Neuronal stem cell (in vitro differentiated cells): ENCODE data around the gene ANXA7.
A peak's percentile ranks its signal among the peaks of the same experiment; 100 is the strongest.

Source experiments
- DNase-seq: peaks from one replicate; pipeline ENCODE4 v3.0.0-alpha.2; 2013; ENCODE audit warnings: low spot score
- H2AFZ ChIP-seq: one replicate; pipeline ENCODE4 v1.6.1; 2013; ENCODE audit warnings: mild to moderate bottlenecking, low read length, inconsistent platforms
- H2AK5ac ChIP-seq: 2 replicates; pipeline ENCODE4 v1.6.1; 2013; ENCODE audit warnings: low read depth, mild to moderate bottlenecking, inconsistent platforms, low read length, moderate library complexity, mixed read lengths
- H2BK120ac ChIP-seq: 2 replicates; pipeline ENCODE4 v1.6.1; 2013; ENCODE audit warnings: low read depth, mild to moderate bottlenecking, inconsistent platforms, low read length, moderate library complexity, mixed read lengths
- H2BK12ac ChIP-seq: one replicate; pipeline ENCODE4 v1.6.1; 2013; ENCODE audit warnings: low read length, inconsistent platforms
- H2BK15ac ChIP-seq: 2 replicates; pipeline ENCODE4 v1.6.1; 2013; ENCODE audit warnings: mild to moderate bottlenecking, low read length, inconsistent platforms, mixed read lengths
- H2BK5ac ChIP-seq: one replicate; pipeline ENCODE4 v1.6.1; 2013; ENCODE audit warnings: inconsistent platforms, mild to moderate bottlenecking, low read length, moderate library complexity
- H3K14ac ChIP-seq: one replicate; pipeline ENCODE4 v1.6.1; 2013; ENCODE audit warnings: low read length, inconsistent platforms
- H3K18ac ChIP-seq: 2 replicates; pipeline ENCODE4 v1.6.1; 2013; ENCODE audit warnings: low read length, inconsistent platforms
- H3K23ac ChIP-seq: 2 replicates; pipeline ENCODE4 v1.6.1; 2013; ENCODE audit warnings: low read depth, mild to moderate bottlenecking, mixed read lengths, low read length, inconsistent platforms; ENCODE audit not compliant: poor library complexity
- H3K27ac ChIP-seq: replicated peaks from 3 replicates; pipeline ENCODE4 v1.5.1; 2013; ENCODE audit warnings: low read length, inconsistent platforms
- H3K27me3 ChIP-seq, 3 experiments: 2 replicates each; pipeline ENCODE4 v1.6.1; 2013; ENCODE audit warnings: low read length in 3 of 3, mild to moderate bottlenecking in 2 of 3, inconsistent platforms in 1 of 3, low read depth in 1 of 3, mixed read lengths in 1 of 3, moderate library complexity in 1 of 3; ENCODE audit not compliant: control insufficient read depth in 3 of 3, insufficient read depth in 3 of 3
- H3K36me3 ChIP-seq, 2 donors: replicated peaks in 1 of 2; 2 replicates each; pipeline ENCODE4 v1.6.1; 2013; ENCODE audit warnings: low read length in 2 of 2; ENCODE audit not compliant: control insufficient read depth in 2 of 2, insufficient read depth in 2 of 2
- H3K4ac ChIP-seq: 2 replicates; pipeline ENCODE4 v1.6.1; 2013; ENCODE audit warnings: inconsistent platforms, mild to moderate bottlenecking, low read length, moderate library complexity
- H3K4me1 ChIP-seq, 2 donors: 1 replicate in 1 of 2; 2 replicates in 1 of 2; pipeline ENCODE4 v1.6.1; 2013; ENCODE audit warnings: low read length in 2 of 2, low read depth in 1 of 2; ENCODE audit not compliant: control insufficient read depth in 2 of 2, insufficient read depth in 1 of 2
- H3K4me2 ChIP-seq: one replicate; pipeline ENCODE4 v1.6.1; 2013; ENCODE audit warnings: mild to moderate bottlenecking, low read length, inconsistent platforms; ENCODE audit not compliant: insufficient read depth, poor library complexity, severe bottlenecking
- H3K4me3 ChIP-seq, 2 donors: 2 replicates each; pipeline ENCODE4 v1.5.1; 2013; ENCODE audit warnings: low read length in 2 of 2, mild to moderate bottlenecking in 2 of 2, inconsistent platforms in 1 of 2, moderate library complexity in 1 of 2
- H3K79me1 ChIP-seq: one replicate; pipeline ENCODE4 v1.6.1; 2013; ENCODE audit warnings: low read depth, mild to moderate bottlenecking, inconsistent platforms, low read length, moderate library complexity
- H3K9ac ChIP-seq: one replicate; pipeline ENCODE4 v1.6.1; 2013; ENCODE audit warnings: mild to moderate bottlenecking, low read depth, low read length, inconsistent platforms; ENCODE audit not compliant: poor library complexity
- H3K9me3 ChIP-seq, 2 donors: replicated peaks in 1 of 2; 2 replicates each; pipeline versions ENCODE3 to v1.6.1; 2013; ENCODE audit warnings: low read length in 2 of 2, mild to moderate bottlenecking in 2 of 2, inconsistent platforms in 1 of 2, low read depth in 1 of 2, mixed read lengths in 1 of 2, moderate library complexity in 1 of 2; ENCODE audit not compliant: control insufficient read depth in 2 of 2, insufficient read depth in 1 of 2
- H4K8ac ChIP-seq: one replicate; pipeline ENCODE4 v1.6.1; 2013; ENCODE audit warnings: low read depth, mild to moderate bottlenecking, inconsistent platforms, low read length, moderate library complexity
- H4K91ac ChIP-seq: one replicate; pipeline ENCODE4 v1.6.1; 2013; ENCODE audit warnings: low read length, low read depth, mild to moderate bottlenecking, inconsistent platforms; ENCODE audit not compliant: poor library complexity
- WGBS, 2 donors: extraction: QIAGEN DNeasy Blood & Tissue Kit; methylation state at CpG; one replicate each; pipeline ENCODE4 v1.1.7; 2013; ENCODE audit warnings: missing lambda C conversion rate in 2 of 2, mixed read lengths in 1 of 2; ENCODE audit not compliant: insufficient read length in 2 of 2, insufficient replicate concordance in 1 of 2; ENCODE audit errors: extremely low coverage in 2 of 2; 5-methylcytosine and 5-hydroxymethylcytosine counted together

ANXA7 gene

GRCh38 chr10:73376679-73377078, 37.2 kb downstream of the ANXA7 start:
- Histone ChIP-seq H3K4me1 (no peaks in the 10 kb centered on the region), H2BK12ac (no peak overlapping the region), H4K91ac (no peak overlapping the region), H4K8ac (no peak overlapping the region), H2BK120ac (no peak overlapping the region), H3K4me2 (no peak overlapping the region), H3K9ac (no peak overlapping the region), H3K4ac (no peak overlapping the region), H2BK5ac (no peak overlapping the region), H3K27me3 (no peaks in the 10 kb centered on the region), H3K36me3 (peaks cover 2 to 68% of the 10 kb centered on the region in 2 donors), H3K23ac (no peak overlapping the region), H3K79me1 (no peaks in the 10 kb centered on the region), H3K9me3 (no peaks in the 10 kb centered on the region), H2AFZ (no peak overlapping the region), H3K14ac (no peak overlapping the region), H3K4me3 (no peak overlapping the region), H2AK5ac (no peak overlapping the region), H2BK15ac (no peak overlapping the region), H3K18ac (no peak overlapping the region), H3K27ac (no peak overlapping the region)
- DNase-seq = no peak
- WGBS, 2 donors = no CpG with 5 or more reads among the region's 3 CpGs

- no peak overlapping the region for H2BK120ac ChIP-seq
- H3K4me3 ChIP-seq = no peak overlapping the region
- no peak overlapping the region for H3K23ac ChIP-seq
- no peak overlapping the region for H3K14ac ChIP-seq
- no peak overlapping the region for H3K9ac ChIP-seq
- no peak overlapping the region for H3K27ac ChIP-seq
- H3K18ac ChIP-seq = no peak overlapping the region
- H2BK5ac ChIP-seq = no peak overlapping the region
- no peak overlapping the region for H4K8ac ChIP-seq
- peaks cover 0 to 8% of the 10 kb centered on the region in 2 donors for H3K4me1 ChIP-seq
- H3K27me3 ChIP-seq = no peaks in the 10 kb centered on the region
- no peak overlapping the region for H2BK12ac ChIP-seq
- no peak for DNase-seq
- no peaks in the 10 kb centered on the region for H3K79me1 ChIP-seq
- no peak overlapping the region for H3K4ac ChIP-seq
- peaks cover 0 to 30% of the 10 kb centered on the region in 2 donors for H3K36me3 ChIP-seq
- 100% methylated on average over 1 of the region's 4 CpGs; no CpG with 5 or more reads in 1 of the 2 donors for WGBS, 2 donors
- no peak overlapping the region for H2AK5ac ChIP-seq
- H2BK15ac ChIP-seq = no peak overlapping the region
- no peaks in the 10 kb centered on the region for H3K9me3 ChIP-seq
- no peak overlapping the region for H3K4me2 ChIP-seq
- no peak overlapping the region for H4K91ac ChIP-seq
- no peak overlapping the region for H2AFZ ChIP-seq
Observed at GRCh38 chr10:73368238-73368637, 45.6 kb downstream of the ANXA7 start.

- no peak overlapping the region for H3K14ac ChIP-seq
- WGBS, 2 donors = no CpG with 5 or more reads among the region's 6 CpGs
- peaks cover 0 to 8% of the 10 kb centered on the region in 2 donors for H3K4me1 ChIP-seq
- H4K91ac ChIP-seq = no peak overlapping the region
- H3K36me3 ChIP-seq = peaks cover 0 to 30% of the 10 kb centered on the region in 2 donors
- no peak overlapping the region for H3K4ac ChIP-seq
- H2BK15ac ChIP-seq = no peak overlapping the region
- peak overlapping the region; percentile 8 for H2AFZ ChIP-seq
- no peak overlapping the region for H2BK120ac ChIP-seq
- H3K79me1 ChIP-seq = no peaks in the 10 kb centered on the region
- no peak overlapping the region for H2BK12ac ChIP-seq
- H3K27me3 ChIP-seq = no peaks in the 10 kb centered on the region
- no peak overlapping the region for H3K27ac ChIP-seq
- no peak for DNase-seq
- no peak overlapping the region for H2BK5ac ChIP-seq
- no peak overlapping the region for H3K18ac ChIP-seq
- H3K9ac ChIP-seq = no peak overlapping the region
- no peak overlapping the region for H3K4me2 ChIP-seq
- no peak overlapping the region for H3K23ac ChIP-seq
- no peak overlapping the region for H2AK5ac ChIP-seq
- H4K8ac ChIP-seq = no peak overlapping the region
- H3K4me3 ChIP-seq = no peak overlapping the region
- no peaks in the 10 kb centered on the region for H3K9me3 ChIP-seq
Observed at GRCh38 chr10:73366381-73367298, 47.2 kb downstream of the ANXA7 start.

GRCh38 chr10:73364964-73365363, 48.9 kb downstream of the ANXA7 start:
- Histone ChIP-seq H3K14ac (no peak overlapping the region), H3K79me1 (no peaks in the 10 kb centered on the region), H2BK15ac (no peak overlapping the region), H3K4ac (no peak overlapping the region), H3K4me2 (no peak overlapping the region), H3K36me3 (peaks cover 0 to 30% of the 10 kb centered on the region in 2 donors), H3K4me1 (peaks cover 0 to 8% of the 10 kb centered on the region in 2 donors), H3K4me3 (no peak overlapping the region), H3K27me3 (no peaks in the 10 kb centered on the region), H3K9me3 (no peaks in the 10 kb centered on the region), H4K91ac (no peak overlapping the region), H2BK12ac (no peak overlapping the region), H3K18ac (no peak overlapping the region), H2BK120ac (no peak overlapping the region), H2BK5ac (no peak overlapping the region), H2AFZ (no peak overlapping the region), H3K27ac (no peak overlapping the region), H4K8ac (no peak overlapping the region), H3K9ac (no peak overlapping the region), H2AK5ac (no peak overlapping the region), H3K23ac (no peak overlapping the region)
- WGBS, 2 donors = no CpG with 5 or more reads among the region's 3 CpGs
- DNase-seq = no peak
